ENCODE results near the gene TUBB1.

Gene TUBB1

GRCh38 chr20:58989196-58989595 lies 30.0 kb upstream of the TUBB1 start:
- peaks cover 24% of the 10 kb centered on the region for H3K36me3 ChIP-seq (ENCODE audit: low read length)
- TF ChIP-seq EZH2phosphoT487 (conservative IDR thresholded peaks at IDR 0.05; ENCODE audit: low read length) (no peak), CTCF (IDR thresholded peaks at IDR 0.05; ENCODE audit: insufficient read depth, low read length, poor library complexity, severe bottlenecking) (no peak)

GRCh38 chr20:58990651-58991445 lies 28.4 kb upstream of the TUBB1 start:
- Histone ChIP-seq H3K4me2 (ENCODE audit: low read depth, low read length, poor library complexity, severe bottlenecking) (no peak overlapping the region), H3K9me2 (replicated peaks; ENCODE audit: insufficient read depth, low read length) (no peaks in the 10 kb centered on the region), H3K36me3 (ENCODE audit: low read length) (peaks cover 24% of the 10 kb centered on the region), H3K79me2 (ENCODE audit: insufficient read depth, low read length) (peaks cover 6% of the 10 kb centered on the region), H3K9me3 (ENCODE audit: insufficient read depth, low read length) (no peaks in the 10 kb centered on the region), H3K4me3 (ENCODE audit: insufficient read depth, low read length, poor library complexity, severe bottlenecking) (no peak overlapping the region), H2AFZ (ENCODE audit: low read depth, low read length, severe bottlenecking) (no peak overlapping the region), H4K20me1 (ENCODE audit: low read depth, low read length) (no peaks in the 10 kb centered on the region), H3K27me3 (ENCODE audit: low read length) (no peaks in the 10 kb centered on the region), H3F3A (ENCODE audit: insufficient read depth) (peaks cover 38% of the 10 kb centered on the region), H3K27ac (ENCODE audit: low read depth, low read length) (no peak overlapping the region), H3K9ac (ENCODE audit: low read length) (no peak overlapping the region)
- no peak for TF ChIP-seq EZH2phosphoT487 (conservative IDR thresholded peaks at IDR 0.05; ENCODE audit: low read length)
- TF ChIP-seq CTCF (IDR thresholded peaks at IDR 0.05; ENCODE audit: insufficient read depth, low read length, poor library complexity, severe bottlenecking): no peak

More at GRCh38 chr20:58989196-58989595, 30.0 kb upstream of the TUBB1 start:
- Histone ChIP-seq H2AFZ (ENCODE audit: low read depth, low read length, severe bottlenecking) (no peak overlapping the region), H4K20me1 (ENCODE audit: low read depth, low read length) (peaks cover 4% of the 10 kb centered on the region; the same call in 1 of the 2 replicates), H3K27ac (ENCODE audit: low read depth, low read length) (no peak overlapping the region), H3F3A (ENCODE audit: insufficient read depth) (peaks cover 24% of the 10 kb centered on the region; the same call in 1 of the 2 replicates), H3K27me3 (ENCODE audit: low read length) (no peaks in the 10 kb centered on the region), H3K79me2 (ENCODE audit: insufficient read depth, low read length) (peaks cover 23% of the 10 kb centered on the region), H3K4me3 (ENCODE audit: insufficient read depth, low read length, poor library complexity, severe bottlenecking) (no peak overlapping the region), H3K4me2 (ENCODE audit: low read depth, low read length, poor library complexity, severe bottlenecking) (no peak overlapping the region), H3K9me3 (ENCODE audit: insufficient read depth, low read length) (no peaks in the 10 kb centered on the region), H3K9me2 (replicated peaks; ENCODE audit: insufficient read depth, low read length) (no peaks in the 10 kb centered on the region), H3K9ac (ENCODE audit: low read length) (no peak overlapping the region)

GRCh38 chr20:58991715-58992114 lies 27.5 kb upstream of the TUBB1 start:
- Histone ChIP-seq H3F3A (ENCODE audit: insufficient read depth) (peaks cover 43% of the 10 kb centered on the region), H3K9me3 (ENCODE audit: insufficient read depth, low read length) (no peaks in the 10 kb centered on the region), H3K9ac (ENCODE audit: low read length) (no peak overlapping the region), H3K36me3 (ENCODE audit: low read length) (peaks cover 28% of the 10 kb centered on the region), H3K27me3 (ENCODE audit: low read length) (no peaks in the 10 kb centered on the region), H3K79me2 (ENCODE audit: insufficient read depth, low read length) (no peaks in the 10 kb centered on the region), H3K4me3 (ENCODE audit: insufficient read depth, low read length, poor library complexity, severe bottlenecking) (no peak overlapping the region), H3K4me2 (ENCODE audit: low read depth, low read length, poor library complexity, severe bottlenecking) (no peak overlapping the region), H4K20me1 (ENCODE audit: low read depth, low read length) (no peaks in the 10 kb centered on the region), H3K27ac (ENCODE audit: low read depth, low read length) (no peak overlapping the region), H2AFZ (ENCODE audit: low read depth, low read length, severe bottlenecking) (no peak overlapping the region), H3K9me2 (replicated peaks; ENCODE audit: insufficient read depth, low read length) (no peaks in the 10 kb centered on the region)
- TF ChIP-seq CTCF (IDR thresholded peaks at IDR 0.05; ENCODE audit: insufficient read depth, low read length, poor library complexity, severe bottlenecking) (no peak), EZH2phosphoT487 (conservative IDR thresholded peaks at IDR 0.05; ENCODE audit: low read length) (no peak)

Measured in SU-DHL-6 (cell line).